Measurements from ENCODE around the gene NMNAT2.

- TF ChIP-seq POLR2A (IDR thresholded peaks at IDR 0.05) (no peak), CTCF (IDR thresholded peaks at IDR 0.05) (no peak)
Measured at GRCh38 chr1:183206538-183207122, 211.6 kb downstream of the NMNAT2 start.

Data from testis (tissue), 2 donors.